ENCODE results near the gene SKP1.

- no peak for TF ChIP-seq CTCF (conservative IDR thresholded peaks at IDR 0.05; ENCODE audit: low read length)
- no peak for TF ChIP-seq EZH2phosphoT487 (IDR thresholded peaks at IDR 0.05; ENCODE audit: borderline replicate concordance)
Measured at GRCh38 chr5:134149571-134150303, 27.0 kb downstream of the SKP1 start.

Measured in Loucy (cell line).